Fibroblast of skin of abdomen (primary cell): ENCODE data around the gene ELP6.
"Not testable (repeated sequence)": the region's sequence is repeated elsewhere in the genome, so short reads cannot be mapped to it uniquely, and the experiment has no call there.

Source experiments
- DNase-seq: peaks from one replicate; pipeline ENCODE4 v3.0.0-alpha.2; 2013

ELP6 gene

DNA sequence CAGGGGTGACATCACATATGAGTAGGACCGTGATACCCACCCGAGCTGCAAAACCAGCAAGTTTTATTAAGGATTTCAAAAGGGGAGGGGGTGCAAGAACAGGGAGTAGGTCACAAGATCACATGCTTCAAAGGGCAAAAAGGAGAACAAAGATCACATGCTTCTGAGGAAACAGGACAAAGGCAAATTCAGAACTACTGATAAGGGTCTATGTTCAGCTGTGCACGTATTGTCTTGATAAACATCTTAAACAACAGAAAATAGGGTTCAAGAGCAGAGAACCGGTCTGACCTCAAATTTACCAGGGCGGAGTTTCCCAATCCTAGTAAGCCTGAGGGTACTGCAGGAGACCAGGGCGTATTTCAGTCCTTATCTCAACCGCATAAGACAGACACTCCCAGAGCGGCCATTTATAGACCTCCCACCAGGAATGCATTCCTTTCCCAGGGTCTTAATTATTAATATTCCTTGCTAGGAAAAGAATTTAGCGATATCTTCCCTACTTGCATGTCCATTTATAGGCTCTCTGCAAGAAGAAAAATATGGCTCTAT lies 53.9 kb downstream of the ELP6 start:
- DNase-seq = not testable (repeated sequence)

DNA sequence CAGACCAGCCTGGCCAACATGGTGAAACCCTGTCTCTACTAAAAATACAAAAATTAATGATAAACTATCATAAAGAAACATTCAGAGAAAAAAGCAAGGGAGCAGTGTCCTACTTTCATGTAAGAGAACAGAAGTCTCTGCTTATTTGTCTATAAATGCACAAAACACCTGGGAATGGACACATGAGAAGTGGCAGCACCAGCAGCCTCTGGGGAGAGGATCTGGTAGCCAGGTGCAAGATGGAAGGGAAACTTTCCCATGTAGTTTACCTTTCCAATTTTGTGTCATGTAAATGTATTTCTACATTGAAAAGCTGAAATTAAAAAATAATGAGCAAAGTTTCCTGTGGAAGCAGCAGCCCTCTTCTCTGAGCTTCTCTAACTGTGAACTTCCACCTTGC lies 56.5 kb downstream of the ELP6 start:
- no peak for DNase-seq

DNA sequence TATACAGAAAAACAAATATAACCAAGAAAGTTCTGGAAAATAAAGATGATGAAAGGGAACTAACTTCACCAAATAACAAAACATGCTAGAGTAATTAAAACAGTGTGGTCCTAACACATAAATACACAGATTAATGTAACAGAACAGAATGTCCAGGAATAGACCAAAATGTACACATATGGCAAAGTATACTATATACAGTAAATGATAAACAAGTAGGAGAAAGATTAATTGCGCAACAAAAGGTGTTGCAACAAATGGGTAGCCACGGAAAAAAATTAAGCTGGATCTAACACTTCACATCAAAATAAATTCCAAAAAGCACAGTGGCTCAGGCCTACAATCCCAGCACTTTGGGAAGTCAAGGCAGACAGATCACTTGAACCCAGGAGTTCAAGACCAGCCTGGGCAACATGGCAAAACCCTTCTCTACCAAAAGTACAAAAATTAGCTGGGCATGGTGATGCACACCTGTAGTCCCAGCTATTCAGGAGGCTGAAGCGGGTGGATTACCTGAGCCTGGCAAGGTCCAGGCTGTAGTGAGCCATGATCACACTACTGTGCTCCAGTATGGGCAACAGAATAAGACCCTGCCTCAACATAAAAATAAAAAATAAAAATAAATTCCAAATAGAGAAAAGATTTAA lies 57.6 kb downstream of the ELP6 start:
- DNase-seq = no peak

DNA sequence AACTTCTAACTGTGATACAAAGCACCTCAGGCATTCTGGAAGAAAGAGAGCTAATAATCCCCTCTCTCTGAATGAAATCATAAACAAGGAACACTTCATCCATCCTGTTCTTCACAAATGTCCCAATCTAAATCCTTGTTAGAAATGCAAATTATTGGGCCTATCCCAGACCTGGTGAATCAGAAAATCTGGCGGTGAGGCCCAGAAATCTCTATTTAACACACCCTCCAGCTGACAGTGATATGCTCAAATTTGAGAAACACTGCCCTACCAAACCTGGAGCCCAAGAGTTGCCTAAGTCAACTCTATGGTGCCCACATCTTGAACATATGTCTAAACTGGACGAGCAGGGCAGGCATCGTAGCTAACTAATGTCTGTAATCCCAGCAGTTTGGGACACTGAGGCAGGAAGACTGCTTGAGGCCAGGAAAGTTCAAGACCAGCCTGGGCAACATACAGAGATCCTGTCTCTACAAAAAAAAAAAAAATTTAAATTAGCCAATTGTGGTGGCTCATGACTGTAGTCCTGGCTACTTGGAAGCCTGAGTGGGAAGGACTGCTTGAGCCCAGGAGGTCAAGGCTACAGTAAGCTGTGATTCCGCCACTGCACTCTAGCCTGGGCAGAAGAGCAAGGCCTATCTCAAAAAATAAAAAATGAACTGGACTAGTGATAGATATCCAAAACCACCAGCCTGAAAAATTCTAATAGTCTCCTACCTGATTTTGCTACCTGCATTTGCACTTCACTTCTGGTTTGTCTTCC lies 60.9 kb downstream of the ELP6 start:
- no peak for DNase-seq
